GM23338 (cell line): ENCODE measurements around the gene EFNA4. TPM values are rescaled to one million over a fixed set of nuclear protein-coding genes. Genes with fewer than 3 reads are reported as not detected.

Experiments
- ATAC-seq: fragments of 200-7000 bp; cut with Tn5 transposase; 3 replicates; pipeline ENCODE4 v1.9.1; 2020
- DNase-seq: peaks from one replicate; pipeline ENCODE4 v3.0.0-alpha.2; 2015; ENCODE audit warnings: low spot score
- H2AFZ ChIP-seq: fragments of 200-600 bp; sonication (generic); 2 replicates; pipeline ENCODE4 v1.8.0; 2016; ENCODE audit warnings: antibody characterized with exemption, mild to moderate bottlenecking, moderate library complexity
- H3F3A ChIP-seq: fragments of 200-600 bp; sonication (generic); replicated peaks from 2 replicates; pipeline ENCODE4 v1.8.0; 2017; ENCODE audit warnings: antibody characterized with exemption, mixed run types, low read depth
- H3K27ac ChIP-seq: fragments of 200-600 bp; sonication (generic); 2 replicates; pipeline ENCODE4 v1.6.1; 2016; ENCODE audit warnings: low read depth
- H3K27me3 ChIP-seq: fragments of 200-600 bp; sonication (generic); 2 replicates; pipeline ENCODE4 v1.8.0; 2016; ENCODE audit warnings: mild to moderate bottlenecking, mixed run types, moderate library complexity; ENCODE audit not compliant: insufficient read depth
- H3K36me3 ChIP-seq: fragments of 200-600 bp; sonication (generic); 2 replicates; pipeline ENCODE4 v1.8.0; 2016; ENCODE audit warnings: mild to moderate bottlenecking; ENCODE audit not compliant: insufficient read depth
- H3K4me1 ChIP-seq: fragments of 200-600 bp; sonication (generic); 2 replicates; pipeline ENCODE4 v1.8.0; 2016; ENCODE audit warnings: mild to moderate bottlenecking, moderate library complexity; ENCODE audit not compliant: insufficient read depth
- H3K4me2 ChIP-seq: fragments of 200-600 bp; sonication (generic); 2 replicates; pipeline ENCODE4 v1.7.1; 2017; ENCODE audit warnings: mixed run types
- H3K4me3 ChIP-seq: fragments of 200-600 bp; sonication (generic); 2 replicates; pipeline ENCODE4 v1.6.1; 2016; ENCODE audit warnings: mixed run types
- H3K79me2 ChIP-seq: fragments of 200-600 bp; sonication (generic); replicated peaks from 2 replicates; pipeline ENCODE4 v1.8.0; 2017; ENCODE audit warnings: mild to moderate bottlenecking; ENCODE audit not compliant: insufficient read depth
- H3K9me2 ChIP-seq: fragments of 200-600 bp; sonication (generic); 2 replicates; pipeline ENCODE4 v1.8.0; 2017; ENCODE audit not compliant: insufficient read depth
- H4K20me1 ChIP-seq: fragments of 200-600 bp; sonication (generic); replicated peaks from 2 replicates; pipeline ENCODE4 v1.8.0; 2017; ENCODE audit warnings: mild to moderate bottlenecking; ENCODE audit not compliant: insufficient read depth
- H3K27ac Mint-ChIP-seq: 2 replicates; pipeline ENCODE4 v1.8.0; 2020; ENCODE audit warnings: inconsistent platforms, mild to moderate bottlenecking, moderate library complexity, mixed read lengths
- H3K27me3 Mint-ChIP-seq: 3 replicates; pipeline ENCODE4 v1.8.0; 2022; ENCODE audit warnings: low read depth, mild to moderate bottlenecking, moderate library complexity, mixed read lengths, inconsistent platforms; ENCODE audit not compliant: insufficient read depth, poor library complexity
- H3K36me3 Mint-ChIP-seq: 3 replicates; pipeline ENCODE4 v1.8.0; 2021; ENCODE audit warnings: low read depth, mild to moderate bottlenecking, inconsistent platforms, moderate library complexity, mixed read lengths
- H3K4me1 Mint-ChIP-seq: 3 replicates; pipeline ENCODE4 v1.8.0; 2020; ENCODE audit warnings: mild to moderate bottlenecking, inconsistent platforms, mixed read lengths
- H3K4me3 Mint-ChIP-seq: 3 replicates; pipeline ENCODE4 v1.8.0; 2021; ENCODE audit warnings: moderate library complexity, mild to moderate bottlenecking, inconsistent platforms, mixed read lengths
- H3K9me3 Mint-ChIP-seq: 3 replicates; pipeline ENCODE4 v1.8.0; 2020; ENCODE audit warnings: moderate library complexity, mild to moderate bottlenecking, inconsistent platforms, mixed read lengths
- CREB1 ChIP-seq: fragments of 250-450 bp; sonication (Bioruptor Pico); IDR thresholded peaks from 2 replicates; pipeline ENCODE4 v1.5.0; 2020; ENCODE audit warnings: low read depth, mild to moderate bottlenecking, moderate library complexity
- EZH2phosphoT487 ChIP-seq: fragments of 200-600 bp; sonication (generic); IDR thresholded peaks from one replicate; pipeline ENCODE4 v1.8.1; 2018; ENCODE audit warnings: antibody characterized with exemption; ENCODE audit not compliant: unreplicated experiment
- JUNB ChIP-seq: IDR thresholded peaks from one replicate; pipeline ENCODE4 v1.6.1; 2016; ENCODE audit warnings: antibody characterized with exemption; ENCODE audit not compliant: unreplicated experiment
- NANOG ChIP-seq: IDR thresholded peaks from 2 replicates; pipeline ENCODE4 v1.6.1; 2016; ENCODE audit warnings: antibody characterized with exemption, borderline replicate concordance
- POLR2AphosphoS5 ChIP-seq: IDR thresholded peaks from 2 replicates; pipeline ENCODE4 v1.6.1; 2016; ENCODE audit warnings: antibody characterized with exemption, low read depth
- STAT1 ChIP-seq: IDR thresholded peaks from one replicate; pipeline ENCODE4 v1.6.1; 2016; ENCODE audit warnings: antibody characterized with exemption; ENCODE audit not compliant: unreplicated experiment
- ZNF114 ChIP-seq: fragments of 250-450 bp; sonication (Bioruptor Pico); IDR thresholded peaks from 2 replicates; pipeline ENCODE4 v1.5.0; 2020; ENCODE audit warnings: mild to moderate bottlenecking, moderate library complexity
- ZNF331 ChIP-seq: fragments of 250-450 bp; sonication (Bioruptor Pico); IDR thresholded peaks from 2 replicates; pipeline ENCODE4 v1.5.0; 2020; ENCODE audit warnings: low read depth, mild to moderate bottlenecking, moderate library complexity
- polyA plus RNA-seq: library from polyadenylated mRNA; unstranded; fragments of >200 nt; fragmentation: Nextera tagmentation; extraction: Ambion mirVana; gene quantifications from 2 replicates; pipeline ENCODE4 v1.2.1, GENCODE V29; 2016
- total RNA-seq: library from RNA; depleted of rRNA; stranded (reverse); fragments of >200 nt; shearing (Covaris generic); gene quantifications from 2 replicates; pipeline ENCODE4 v1.2.3, GENCODE V29; 2014
- TF ChIP-seq, protein P1 (sequence below): fragments of 250-450 bp; sonication (Bioruptor Pico); IDR thresholded peaks from 2 replicates; pipeline ENCODE4 v1.5.0; 2020; ENCODE audit warnings: mild to moderate bottlenecking, moderate library complexity
- TF ChIP-seq, protein P2 (sequence below): IDR thresholded peaks from 2 replicates; pipeline ENCODE4 v1.6.1; 2016; ENCODE audit warnings: antibody characterized with exemption
- TF ChIP-seq, protein P3 (sequence below), 2 experiments: fragments of 200-600 bp in 1 of 2; sonication (generic) in 1 of 2; conservative IDR thresholded peaks; 2 replicates each; pipeline versions ENCODE4 v1.5.1 to v1.6.1; 2016 to 2017; ENCODE audit warnings: antibody characterized with exemption in 2 of 2, low read depth in 2 of 2, mild to moderate bottlenecking in 2 of 2, moderate library complexity in 1 of 2

Gene EFNA4
- total and polyA plus RNA-seq, 2 experiments from 2014 or later, result 11.1 to 22.9 TPM

DNA sequence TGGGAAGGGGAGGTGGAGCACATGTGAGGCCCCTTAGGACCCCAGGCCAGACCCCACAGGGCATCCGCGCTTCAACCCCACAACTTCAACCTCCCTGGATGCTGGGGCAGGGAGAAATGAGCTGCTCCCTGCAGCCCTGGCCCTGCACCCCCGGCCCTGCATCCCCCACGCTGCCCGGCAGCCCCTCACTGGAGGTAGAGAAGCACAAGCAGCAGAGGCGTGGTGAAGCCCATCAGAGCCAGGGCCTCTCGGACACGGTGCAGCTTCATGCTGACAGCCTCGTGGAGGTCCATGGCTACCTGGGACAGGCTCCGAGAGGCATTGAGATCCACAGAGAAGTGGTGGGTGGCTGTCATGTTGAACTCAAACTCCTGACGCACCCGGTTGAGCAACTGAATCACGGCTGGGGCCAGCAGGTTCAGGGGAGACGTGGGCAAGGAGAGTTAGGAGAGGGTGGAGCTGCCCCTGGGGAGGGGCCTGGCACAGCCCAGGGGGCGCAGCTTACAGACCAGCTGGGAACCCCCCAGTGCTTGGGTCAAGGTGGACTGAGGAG, 33.2 kb upstream of the EFNA4 start (continued):
- TF ChIP-seq, protein P1, sequence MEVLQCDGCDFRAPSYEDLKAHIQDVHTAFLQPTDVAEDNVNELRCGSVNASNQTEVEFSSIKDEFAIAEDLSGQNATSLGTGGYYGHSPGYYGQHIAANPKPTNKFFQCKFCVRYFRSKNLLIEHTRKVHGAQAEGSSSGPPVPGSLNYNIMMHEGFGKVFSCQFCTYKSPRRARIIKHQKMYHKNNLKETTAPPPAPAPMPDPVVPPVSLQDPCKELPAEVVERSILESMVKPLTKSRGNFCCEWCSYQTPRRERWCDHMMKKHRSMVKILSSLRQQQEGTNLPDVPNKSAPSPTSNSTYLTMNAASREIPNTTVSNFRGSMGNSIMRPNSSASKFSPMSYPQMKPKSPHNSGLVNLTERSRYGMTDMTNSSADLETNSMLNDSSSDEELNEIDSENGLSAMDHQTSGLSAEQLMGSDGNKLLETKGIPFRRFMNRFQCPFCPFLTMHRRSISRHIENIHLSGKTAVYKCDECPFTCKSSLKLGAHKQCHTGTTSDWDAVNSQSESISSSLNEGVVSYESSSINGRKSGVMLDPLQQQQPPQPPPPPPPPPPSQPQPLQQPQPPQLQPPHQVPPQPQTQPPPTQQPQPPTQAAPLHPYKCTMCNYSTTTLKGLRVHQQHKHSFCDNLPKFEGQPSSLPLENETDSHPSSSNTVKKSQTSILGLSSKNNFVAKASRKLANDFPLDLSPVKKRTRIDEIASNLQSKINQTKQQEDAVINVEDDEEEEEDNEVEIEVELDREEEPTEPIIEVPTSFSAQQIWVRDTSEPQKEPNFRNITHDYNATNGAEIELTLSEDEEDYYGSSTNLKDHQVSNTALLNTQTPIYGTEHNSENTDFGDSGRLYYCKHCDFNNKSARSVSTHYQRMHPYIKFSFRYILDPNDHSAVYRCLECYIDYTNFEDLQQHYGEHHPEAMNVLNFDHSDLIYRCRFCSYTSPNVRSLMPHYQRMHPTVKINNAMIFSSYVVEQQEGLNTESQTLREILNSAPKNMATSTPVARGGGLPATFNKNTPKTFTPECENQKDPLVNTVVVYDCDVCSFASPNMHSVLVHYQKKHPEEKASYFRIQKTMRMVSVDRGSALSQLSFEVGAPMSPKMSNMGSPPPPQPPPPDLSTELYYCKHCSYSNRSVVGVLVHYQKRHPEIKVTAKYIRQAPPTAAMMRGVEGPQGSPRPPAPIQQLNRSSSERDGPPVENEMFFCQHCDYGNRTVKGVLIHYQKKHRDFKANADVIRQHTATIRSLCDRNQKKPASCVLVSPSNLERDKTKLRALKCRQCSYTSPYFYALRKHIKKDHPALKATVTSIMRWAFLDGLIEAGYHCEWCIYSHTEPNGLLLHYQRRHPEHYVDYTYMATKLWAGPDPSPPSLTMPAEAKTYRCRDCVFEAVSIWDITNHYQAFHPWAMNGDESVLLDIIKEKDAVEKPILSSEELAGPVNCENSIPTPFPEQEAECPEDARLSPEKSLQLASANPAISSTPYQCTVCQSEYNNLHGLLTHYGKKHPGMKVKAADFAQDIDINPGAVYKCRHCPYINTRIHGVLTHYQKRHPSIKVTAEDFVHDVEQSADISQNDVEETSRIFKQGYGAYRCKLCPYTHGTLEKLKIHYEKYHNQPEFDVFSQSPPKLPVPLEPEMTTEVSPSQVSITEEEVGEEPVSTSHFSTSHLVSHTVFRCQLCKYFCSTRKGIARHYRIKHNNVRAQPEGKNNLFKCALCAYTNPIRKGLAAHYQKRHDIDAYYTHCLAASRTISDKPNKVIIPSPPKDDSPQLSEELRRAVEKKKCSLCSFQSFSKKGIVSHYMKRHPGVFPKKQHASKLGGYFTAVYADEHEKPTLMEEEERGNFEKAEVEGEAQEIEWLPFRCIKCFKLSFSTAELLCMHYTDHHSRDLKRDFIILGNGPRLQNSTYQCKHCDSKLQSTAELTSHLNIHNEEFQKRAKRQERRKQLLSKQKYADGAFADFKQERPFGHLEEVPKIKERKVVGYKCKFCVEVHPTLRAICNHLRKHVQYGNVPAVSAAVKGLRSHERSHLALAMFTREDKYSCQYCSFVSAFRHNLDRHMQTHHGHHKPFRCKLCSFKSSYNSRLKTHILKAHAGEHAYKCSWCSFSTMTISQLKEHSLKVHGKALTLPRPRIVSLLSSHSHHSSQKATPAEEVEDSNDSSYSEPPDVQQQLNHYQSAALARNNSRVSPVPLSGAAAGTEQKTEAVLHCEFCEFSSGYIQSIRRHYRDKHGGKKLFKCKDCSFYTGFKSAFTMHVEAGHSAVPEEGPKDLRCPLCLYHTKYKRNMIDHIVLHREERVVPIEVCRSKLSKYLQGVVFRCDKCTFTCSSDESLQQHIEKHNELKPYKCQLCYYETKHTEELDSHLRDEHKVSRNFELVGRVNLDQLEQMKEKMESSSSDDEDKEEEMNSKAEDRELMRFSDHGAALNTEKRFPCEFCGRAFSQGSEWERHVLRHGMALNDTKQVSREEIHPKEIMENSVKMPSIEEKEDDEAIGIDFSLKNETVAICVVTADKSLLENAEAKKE (CRISPR knock-in tag), result no peak
- TF ChIP-seq, protein P2, sequence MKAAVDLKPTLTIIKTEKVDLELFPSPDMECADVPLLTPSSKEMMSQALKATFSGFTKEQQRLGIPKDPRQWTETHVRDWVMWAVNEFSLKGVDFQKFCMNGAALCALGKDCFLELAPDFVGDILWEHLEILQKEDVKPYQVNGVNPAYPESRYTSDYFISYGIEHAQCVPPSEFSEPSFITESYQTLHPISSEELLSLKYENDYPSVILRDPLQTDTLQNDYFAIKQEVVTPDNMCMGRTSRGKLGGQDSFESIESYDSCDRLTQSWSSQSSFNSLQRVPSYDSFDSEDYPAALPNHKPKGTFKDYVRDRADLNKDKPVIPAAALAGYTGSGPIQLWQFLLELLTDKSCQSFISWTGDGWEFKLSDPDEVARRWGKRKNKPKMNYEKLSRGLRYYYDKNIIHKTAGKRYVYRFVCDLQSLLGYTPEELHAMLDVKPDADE, result no peak
- no peak for TF ChIP-seq ZNF114 (CRISPR knock-in tag)
- no peak for TF ChIP-seq STAT1
- TF ChIP-seq POLR2AphosphoS5, result no peak

DNA sequence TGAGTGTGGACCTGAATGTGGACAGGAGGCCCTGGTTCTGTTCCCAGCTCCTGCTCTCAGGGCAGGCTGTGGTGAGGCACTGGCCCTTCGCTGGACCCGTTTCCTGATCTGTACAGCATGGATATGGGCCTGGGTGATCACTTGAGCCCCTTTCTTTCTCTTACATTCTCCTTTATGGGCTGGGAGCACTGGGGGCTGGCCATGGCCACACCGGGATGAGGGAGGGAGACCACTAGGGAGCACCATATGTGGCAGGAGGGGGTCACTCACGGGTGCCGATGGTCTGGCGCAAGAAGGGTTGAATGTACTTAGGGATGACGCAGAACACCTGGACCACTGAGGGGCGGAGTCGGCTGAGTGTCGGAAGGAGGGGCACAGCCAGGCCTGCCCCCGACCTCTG, 32.6 kb upstream of the EFNA4 start:
- Mint-ChIP-seq H3K27ac (no peak overlapping the region), H3K9me3 (no peaks in the 10 kb centered on the region), H3K27me3 (peaks cover 13% of the 10 kb centered on the region), H3K4me1 (peaks cover 5% of the 10 kb centered on the region; the same call in 2 of the 3 replicates), H3K4me3 (no peak overlapping the region), H3K36me3 (no peaks in the 10 kb centered on the region)
- Histone ChIP-seq H3K4me3 (no peak overlapping the region), H3K9me2 (no peaks in the 10 kb centered on the region), H3K4me2 (no peak overlapping the region), H3K27ac (no peak overlapping the region), H3K4me1 (no peaks in the 10 kb centered on the region), H3K36me3 (no peaks in the 10 kb centered on the region), H3K79me2 (no peaks in the 10 kb centered on the region), H3F3A (no peaks in the 10 kb centered on the region), H2AFZ (no peak overlapping the region), H3K27me3 (no peaks in the 10 kb centered on the region), H4K20me1 (no peaks in the 10 kb centered on the region)
- no peak for DNase-seq
- no peak for ATAC-seq
- no peak for TF ChIP-seq STAT1
- TF ChIP-seq, protein P2, result no peak
- no peak for TF ChIP-seq NANOG
- TF ChIP-seq ZNF331, result no peak
- TF ChIP-seq POLR2AphosphoS5, result no peak
- TF ChIP-seq CREB1 (CRISPR knock-in tag), result no peak
- no peak for TF ChIP-seq EZH2phosphoT487
- no peak for TF ChIP-seq JUNB
- TF ChIP-seq, protein P3, sequence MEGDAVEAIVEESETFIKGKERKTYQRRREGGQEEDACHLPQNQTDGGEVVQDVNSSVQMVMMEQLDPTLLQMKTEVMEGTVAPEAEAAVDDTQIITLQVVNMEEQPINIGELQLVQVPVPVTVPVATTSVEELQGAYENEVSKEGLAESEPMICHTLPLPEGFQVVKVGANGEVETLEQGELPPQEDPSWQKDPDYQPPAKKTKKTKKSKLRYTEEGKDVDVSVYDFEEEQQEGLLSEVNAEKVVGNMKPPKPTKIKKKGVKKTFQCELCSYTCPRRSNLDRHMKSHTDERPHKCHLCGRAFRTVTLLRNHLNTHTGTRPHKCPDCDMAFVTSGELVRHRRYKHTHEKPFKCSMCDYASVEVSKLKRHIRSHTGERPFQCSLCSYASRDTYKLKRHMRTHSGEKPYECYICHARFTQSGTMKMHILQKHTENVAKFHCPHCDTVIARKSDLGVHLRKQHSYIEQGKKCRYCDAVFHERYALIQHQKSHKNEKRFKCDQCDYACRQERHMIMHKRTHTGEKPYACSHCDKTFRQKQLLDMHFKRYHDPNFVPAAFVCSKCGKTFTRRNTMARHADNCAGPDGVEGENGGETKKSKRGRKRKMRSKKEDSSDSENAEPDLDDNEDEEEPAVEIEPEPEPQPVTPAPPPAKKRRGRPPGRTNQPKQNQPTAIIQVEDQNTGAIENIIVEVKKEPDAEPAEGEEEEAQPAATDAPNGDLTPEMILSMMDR (conservative IDR thresholded peaks at IDR 0.05; ENCODE audit: low read depth in 2 of 2), result no peak
